Stimulated activated CD4-positive, alpha-beta T cell treated with anti-CD3 and anti-CD28 coated beads, Interleukin-15, amount 100 ng/mL, for 1 hour (primary cell): ENCODE measurements around the gene ZNF664.
"Not testable (repeated sequence)": the region's sequence is repeated elsewhere in the genome, so short reads cannot be mapped to it uniquely, and the experiment has no call there.

ENCODE experiments used
- DNase-seq, 2 donors: peaks; one replicate each; pipeline ENCODE4 v3.0.0-alpha.2; 2020; ENCODE audit warnings: low read depth in 1 of 2, low spot score in 1 of 2

The ZNF664 gene

GRCh38 chr12:123941624-123942237, 31.3 kb upstream of the ZNF664 start:
- DNase-seq: no peak

GRCh38 chr12:123942238-123942653, 30.8 kb upstream of the ZNF664 start:
- no peak for DNase-seq

- no peak for DNase-seq
Measured at GRCh38 chr12:123942911-123943648, 29.9 kb upstream of the ZNF664 start.

GRCh38 chr12:123943816-123944215, 29.2 kb upstream of the ZNF664 start:
- no peak for DNase-seq

GRCh38 chr12:123944696-123945095, 28.3 kb upstream of the ZNF664 start:
- DNase-seq: no peak

DNA sequence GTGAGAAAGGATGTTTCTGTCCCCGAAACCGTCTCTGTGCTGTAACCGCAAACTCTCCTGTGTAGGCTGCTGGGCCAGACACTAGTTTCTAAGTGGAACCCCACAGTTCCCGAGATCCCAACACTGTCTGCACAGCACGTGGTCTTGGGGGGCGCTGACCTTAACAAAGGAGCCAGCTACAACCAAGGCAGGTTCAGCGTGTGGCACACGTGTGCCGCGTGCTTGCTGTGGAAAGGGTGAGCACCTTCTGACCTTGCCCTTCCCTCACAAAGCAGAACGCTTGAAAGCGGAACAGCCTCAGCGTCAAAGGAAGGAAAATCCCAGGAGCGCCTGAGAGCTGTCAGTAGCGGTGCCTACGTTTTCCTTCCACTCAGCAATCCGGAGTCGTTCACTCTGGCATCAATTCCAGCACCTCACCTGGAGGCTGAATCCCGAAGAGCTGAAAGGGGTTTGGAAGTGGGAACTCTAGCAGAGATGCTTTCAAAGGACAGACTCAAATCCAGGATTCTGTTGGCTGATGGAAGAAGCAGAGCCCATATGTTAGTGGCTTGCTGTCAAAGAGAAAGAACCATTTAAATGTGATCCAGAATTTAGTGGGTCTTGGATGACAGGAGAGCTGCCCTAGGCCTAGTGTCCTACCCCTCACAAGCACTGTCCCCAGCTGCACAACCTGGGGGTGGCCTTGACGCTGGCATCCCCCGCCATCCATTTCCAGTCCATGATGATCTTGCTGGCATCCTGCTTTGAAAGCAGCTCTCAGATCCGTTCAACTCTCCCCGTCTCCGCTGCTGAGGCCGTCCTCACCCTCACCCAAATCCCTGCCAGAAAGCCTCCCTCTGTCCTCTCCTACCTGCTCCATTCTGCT, 27.5 kb upstream of the ZNF664 start:
- no peak for DNase-seq

GRCh38 chr12:123946152-123946515, 26.9 kb upstream of the ZNF664 start:
- no peak for DNase-seq

DNA sequence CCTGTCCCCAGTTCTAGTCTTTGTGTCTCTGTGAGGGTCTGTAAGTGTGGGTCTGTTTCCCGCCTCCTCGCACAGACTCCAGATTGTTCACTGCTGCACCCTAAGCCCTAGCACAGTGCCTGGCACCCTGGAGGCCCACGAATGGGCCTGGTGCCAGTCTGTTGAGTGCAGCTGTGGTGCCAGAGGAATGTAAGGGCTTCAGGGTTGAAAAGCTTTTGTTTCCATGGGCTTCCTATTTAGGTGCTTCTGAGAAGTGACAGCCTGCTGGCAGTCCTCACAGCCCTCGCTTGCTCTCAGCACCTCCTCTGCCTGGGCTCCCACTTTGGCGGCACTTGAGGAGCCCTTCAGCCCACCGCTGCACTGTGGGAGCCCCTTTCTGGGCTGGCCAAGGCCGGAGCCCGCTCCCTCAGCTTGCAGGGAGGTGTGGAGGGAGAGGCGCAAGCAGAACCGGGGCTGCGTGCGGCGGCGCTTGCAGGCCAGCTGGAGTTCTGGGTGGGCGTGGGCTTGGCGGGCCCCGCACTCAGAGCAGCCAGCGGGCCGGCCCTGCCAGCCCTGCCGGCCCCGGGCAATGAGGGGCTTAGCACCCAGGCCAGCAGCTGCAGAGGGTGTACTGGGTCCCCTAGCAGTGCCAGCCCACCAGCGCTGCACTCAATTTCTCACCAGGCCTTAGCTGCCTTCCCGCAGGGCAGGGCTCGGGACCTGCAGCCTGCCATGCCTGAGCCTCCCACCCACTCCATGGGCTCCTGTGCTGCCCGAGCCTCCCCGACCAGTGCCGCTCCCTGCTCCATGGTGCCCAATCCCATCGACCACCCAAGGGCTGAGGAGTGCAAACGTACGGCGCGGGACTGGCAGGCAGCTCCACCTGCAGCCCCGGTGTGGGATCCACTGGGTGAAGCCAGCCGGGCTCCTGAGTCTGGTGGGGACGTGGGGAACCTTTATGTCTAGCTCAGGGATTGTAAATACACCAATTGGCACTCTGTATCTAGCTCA, 26.2 kb upstream of the ZNF664 start:
- DNase-seq: not testable (repeated sequence)

DNA sequence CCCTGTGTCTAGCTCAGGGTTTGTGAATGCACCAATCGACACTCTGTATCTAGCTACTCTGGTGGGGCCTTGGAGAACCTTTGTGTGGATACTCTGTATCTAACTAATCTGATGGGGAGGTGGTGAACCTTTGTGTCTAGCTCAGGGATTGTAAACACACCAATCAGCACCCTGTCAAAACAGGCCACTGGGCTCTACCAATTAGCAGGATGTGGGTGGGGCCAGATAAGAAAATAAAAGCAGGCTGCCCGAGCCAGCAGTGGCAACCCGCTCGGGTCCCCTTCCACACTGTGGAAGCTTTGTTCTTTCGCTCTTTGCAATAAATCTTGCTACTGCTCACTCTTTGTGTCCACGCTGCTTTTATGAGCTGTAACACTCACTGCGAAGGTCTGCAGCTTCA, 25.5 kb upstream of the ZNF664 start:
- not testable (repeated sequence) for DNase-seq

DNA sequence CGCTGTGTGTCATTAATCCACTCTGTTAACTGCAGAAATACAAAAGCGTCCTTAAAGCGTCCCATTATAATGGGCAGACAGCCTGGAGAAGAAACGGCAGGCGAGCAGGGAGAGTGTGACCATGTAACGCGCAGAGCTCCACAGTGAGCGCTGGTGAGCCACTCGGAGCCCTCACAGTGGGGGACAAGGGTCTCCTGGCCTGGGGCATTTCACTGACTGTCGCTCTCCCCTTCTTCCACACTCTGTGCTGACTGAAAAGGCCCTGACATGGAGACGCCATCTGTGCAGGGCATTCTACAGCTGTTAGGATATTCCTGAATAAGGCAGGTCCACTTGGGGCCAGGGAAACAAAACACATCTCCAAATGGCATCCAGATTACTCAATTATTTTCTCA, 24.6 kb upstream of the ZNF664 start:
- DNase-seq: no peak

DNA sequence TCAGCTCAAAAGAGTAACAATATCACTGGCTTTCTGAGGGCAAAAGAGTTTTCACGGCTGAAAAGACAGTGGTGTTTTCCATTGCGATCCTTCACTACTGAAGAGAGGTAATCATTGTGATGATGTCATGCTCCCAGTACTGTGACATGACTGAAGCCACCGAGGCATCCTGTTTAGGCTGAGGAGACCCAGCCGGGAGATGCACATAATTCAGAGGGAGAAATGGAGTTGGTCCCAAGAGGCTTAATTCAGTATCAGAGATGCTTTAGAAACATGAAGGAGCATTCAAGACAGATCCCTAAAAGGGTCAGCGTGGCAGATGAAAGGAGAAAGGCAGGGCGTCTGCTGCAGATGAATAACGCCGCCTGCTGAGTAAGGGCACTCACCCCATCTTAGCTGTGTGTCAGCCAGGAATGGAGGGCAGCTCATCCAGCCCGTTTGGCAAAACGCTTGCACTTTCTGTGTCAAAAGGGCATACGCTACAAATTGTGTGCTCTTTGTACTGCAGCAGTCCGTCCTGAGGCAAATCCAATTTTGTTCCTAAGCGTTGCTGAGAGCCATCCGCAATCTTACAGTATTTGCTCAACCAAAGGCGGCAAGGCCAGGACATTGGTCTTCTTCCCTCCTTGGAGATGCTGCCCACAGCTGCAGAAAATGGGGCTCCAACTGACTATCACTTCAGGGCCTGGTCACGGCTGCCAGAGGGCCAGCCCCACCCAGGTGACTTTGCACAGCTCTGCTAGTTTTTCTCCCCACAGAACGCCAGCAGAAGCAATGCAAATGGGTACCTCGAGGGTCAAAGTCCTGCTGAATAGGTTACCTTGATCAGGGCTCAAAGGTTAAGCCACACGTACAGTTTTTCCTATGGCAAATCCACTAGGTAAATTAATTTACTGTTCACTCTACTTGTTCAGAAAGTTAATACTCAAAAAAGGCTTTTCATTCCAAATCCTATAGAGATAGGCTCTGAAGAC, 23.9 kb upstream of the ZNF664 start:
- DNase-seq: no peak

- DNase-seq: no peak
Measured at GRCh38 chr12:123949770-123950165, 23.2 kb upstream of the ZNF664 start.

DNA sequence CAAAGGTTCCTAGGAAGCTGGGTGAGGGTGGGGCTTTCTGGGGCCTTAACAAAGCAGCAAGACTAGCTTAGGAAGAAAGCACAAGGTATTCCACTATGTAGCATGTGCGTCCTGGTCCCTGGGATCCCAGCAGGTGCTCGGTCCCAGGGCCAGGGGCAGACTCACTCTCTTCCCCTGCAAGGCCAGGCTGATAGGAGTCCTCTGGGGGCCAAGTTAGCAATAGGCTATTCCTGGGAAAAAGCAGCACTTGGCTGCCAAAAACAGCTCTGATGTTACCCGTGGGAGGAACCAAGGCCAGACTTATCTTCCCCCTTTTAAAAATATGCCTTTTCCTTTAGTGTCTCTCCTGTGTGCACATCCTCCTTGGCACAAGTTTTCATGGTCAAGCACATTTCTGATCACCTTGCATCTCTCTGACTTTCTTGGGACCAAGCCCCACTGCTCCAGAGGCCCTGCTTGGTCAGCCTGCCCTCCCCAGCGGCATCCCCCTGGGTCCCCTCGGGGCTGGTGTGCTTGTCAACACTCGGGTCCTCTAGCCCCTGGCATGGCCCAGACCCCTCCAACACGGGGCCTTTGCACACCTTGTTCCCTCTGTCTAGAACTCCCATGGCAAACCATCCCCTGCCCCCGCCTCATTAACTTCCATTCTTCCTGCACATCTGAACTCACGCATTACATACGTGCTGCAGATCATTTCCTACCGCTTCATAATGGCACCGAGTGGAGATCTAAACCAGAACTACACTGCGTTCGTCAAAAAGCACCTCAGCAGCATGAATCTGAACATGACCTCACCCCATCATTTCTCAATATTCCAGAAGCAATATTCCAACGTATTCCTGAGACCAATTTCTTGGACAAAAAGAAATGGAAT, 22.3 kb upstream of the ZNF664 start:
- DNase-seq: no peak

DNA sequence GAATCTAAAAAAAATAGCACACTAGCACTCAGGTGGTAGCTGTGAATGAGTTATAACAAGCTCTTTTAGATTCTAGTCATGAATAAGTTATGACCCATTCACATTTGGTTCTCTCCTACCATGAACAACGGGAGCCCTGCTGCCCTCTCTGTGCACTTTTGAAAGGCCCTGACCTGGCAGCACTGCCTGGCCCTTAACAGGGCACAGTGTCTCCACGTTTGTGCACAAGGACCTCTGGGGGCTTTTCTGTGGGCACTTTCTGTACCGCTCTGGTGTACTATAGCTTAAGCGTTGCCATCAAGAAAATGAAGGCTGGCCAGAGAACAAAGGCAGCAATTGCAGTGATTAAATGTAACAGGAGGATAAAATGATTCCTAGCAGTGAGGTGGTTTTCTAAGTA, 21.5 kb upstream of the ZNF664 start:
- DNase-seq: no peak

DNA sequence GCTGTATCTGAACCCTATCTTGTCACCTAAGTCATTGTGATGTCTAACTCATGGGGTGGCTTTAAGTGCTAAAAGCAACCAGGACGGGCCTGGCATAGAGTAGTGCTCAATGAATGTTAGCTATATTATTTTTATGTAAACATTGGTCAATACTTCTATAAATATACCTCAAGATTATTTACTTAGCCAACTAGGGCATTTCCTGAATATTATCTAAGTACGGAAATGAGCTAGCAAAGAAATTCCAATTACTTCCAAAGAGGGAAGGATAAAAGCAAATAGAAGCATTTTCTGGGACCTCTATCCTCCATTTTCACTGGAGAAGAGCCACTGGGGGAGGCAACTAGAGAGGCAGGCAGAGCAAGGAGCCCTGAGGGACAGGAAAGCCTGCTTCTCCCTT, 21.0 kb upstream of the ZNF664 start:
- no peak for DNase-seq

DNA sequence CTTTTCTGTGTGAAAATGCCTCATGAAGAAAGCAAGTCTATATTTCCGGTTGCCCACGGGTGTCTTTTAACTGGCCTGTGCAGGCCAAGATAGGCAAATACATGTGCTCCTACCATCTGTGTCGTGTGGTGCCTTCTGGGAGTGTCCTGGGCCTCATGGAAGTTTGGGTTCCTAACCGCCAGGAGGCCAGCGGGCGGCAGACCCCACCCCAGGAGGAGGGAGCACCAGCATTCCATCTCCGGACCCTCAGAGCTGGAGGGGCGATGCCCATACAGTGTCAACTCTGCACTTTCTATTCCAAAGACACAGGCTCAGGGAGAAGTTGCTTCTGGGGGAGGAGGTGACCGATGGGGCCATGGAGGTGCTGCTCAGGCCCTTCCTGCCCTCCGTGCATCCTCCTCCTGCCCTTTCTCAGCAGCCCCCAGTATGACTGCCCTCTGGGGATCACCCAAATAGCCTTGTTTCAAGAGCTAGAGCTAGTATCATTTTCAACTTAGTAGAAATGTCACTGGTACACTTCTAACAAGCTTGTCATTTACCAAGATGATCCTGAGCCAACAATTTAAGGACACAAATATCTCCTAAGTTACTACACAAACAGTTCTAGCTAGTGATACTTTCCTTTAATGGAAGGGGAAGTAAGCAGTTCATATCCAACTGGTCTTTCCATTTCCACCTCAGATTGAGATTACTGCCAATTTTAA, 18.2 kb upstream of the ZNF664 start:
- no peak for DNase-seq

DNA sequence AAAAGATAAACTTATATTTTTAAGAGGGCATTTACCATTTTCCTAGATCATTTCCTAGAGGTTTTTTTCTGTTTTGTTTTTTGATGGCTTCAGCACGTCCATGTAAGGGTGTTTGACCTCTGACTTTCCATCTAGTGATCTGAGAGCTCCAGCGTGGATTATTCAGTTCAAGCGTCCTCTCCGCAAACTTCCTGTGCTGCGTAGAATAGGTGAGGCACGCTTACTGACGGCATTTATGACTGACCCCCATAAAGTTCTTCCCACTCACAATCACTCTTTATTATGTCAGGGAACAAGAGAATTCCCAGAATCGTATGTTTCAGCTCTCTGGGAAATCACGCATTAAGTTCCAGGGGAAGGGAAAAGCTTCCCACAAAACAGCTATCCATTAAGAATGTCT, 16.8 kb upstream of the ZNF664 start:
- DNase-seq: no peak

DNA sequence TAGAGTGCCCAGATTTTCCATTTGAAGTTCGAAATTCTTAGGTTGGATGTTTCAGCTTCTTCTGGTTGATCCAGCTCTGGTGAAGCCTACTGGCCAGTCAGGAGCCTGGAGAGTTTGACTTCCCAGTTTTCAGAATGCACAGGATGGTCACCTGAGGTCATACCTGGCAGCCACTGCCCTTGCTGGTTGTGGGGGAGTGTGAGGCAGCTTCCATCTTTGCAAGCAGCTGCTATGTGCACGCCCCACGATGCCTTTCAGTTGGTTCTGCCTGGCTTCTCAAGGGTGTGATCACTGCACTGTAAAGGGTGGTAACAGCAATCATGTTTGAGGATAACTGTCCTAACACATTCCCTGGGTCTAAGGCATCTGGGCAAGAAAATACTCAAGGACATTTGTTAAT, 15.8 kb upstream of the ZNF664 start:
- DNase-seq: no peak
